ENCODE measurements around the gene PNISR.

PNISR gene

GRCh38 chr6:99348288-99349170, 76.6 kb downstream of the PNISR start:
- no peak overlapping the region for H3K4me3 ChIP-seq (ENCODE audit: low read depth, low read length)
- no peak for DNase-seq (ENCODE audit: low read depth)
- no peak for TF ChIP-seq CTCF (IDR thresholded peaks at IDR 0.05; ENCODE audit: low read depth, low read length, missing control alignments)
